ENCODE data around the gene CIT. TPM values are rescaled to one million over a fixed set of nuclear protein-coding genes. Genes with fewer than 3 reads are reported as not detected.
A peak's percentile ranks its signal among the peaks of the same experiment; 100 is the strongest.

CIT gene
- total RNA-seq, 1 experiment from 2014 or later: 20.9 TPM

- in situ Hi-C loops (cut with HindIII; ENCODE audit: low pct_unique_long_range_greater_than_20kb, low sequenced_read_pairs): no loop called here
- DNase-seq (ENCODE audit: low read depth): no peak
Measured at GRCh38 chr12:119822046-119822445, 55.1 kb downstream of the CIT start.

GRCh38 chr12:119819322-119819721 lies 57.8 kb downstream of the CIT start:
- no peak for DNase-seq (ENCODE audit: low read depth)
- in situ Hi-C loops (cut with HindIII; ENCODE audit: low pct_unique_long_range_greater_than_20kb, low sequenced_read_pairs): no loop called here

GRCh38 chr12:119817546-119818343 lies 59.4 kb downstream of the CIT start:
- DNase-seq (ENCODE audit: low read depth): no peak
- in situ Hi-C loops (cut with HindIII; ENCODE audit: low pct_unique_long_range_greater_than_20kb, low sequenced_read_pairs): no loop called here

GRCh38 chr12:119809023-119809422 lies 68.1 kb downstream of the CIT start:
- in situ Hi-C loops (cut with HindIII; ENCODE audit: low pct_unique_long_range_greater_than_20kb, low sequenced_read_pairs): no loop called here
- DNase-seq (ENCODE audit: low read depth): no peak

DNA sequence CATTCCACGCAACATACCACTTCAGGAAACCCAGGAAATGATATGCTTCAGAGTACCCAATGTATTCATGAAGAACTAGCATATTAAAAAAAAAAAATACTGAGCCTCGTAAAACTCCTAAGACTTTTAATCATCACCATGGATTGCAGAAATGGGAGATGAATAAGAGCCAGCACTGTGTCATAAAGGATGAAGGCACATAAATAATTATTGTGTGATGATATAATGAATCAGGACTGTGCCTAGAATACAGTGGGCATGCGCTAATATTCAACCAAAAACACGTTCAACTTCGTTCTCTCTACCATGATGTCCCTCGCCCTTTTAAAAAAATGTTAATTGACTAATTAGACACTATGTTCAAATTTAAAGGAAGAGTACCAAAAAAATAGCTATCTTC lies 68.7 kb downstream of the CIT start:
- no peak for DNase-seq (ENCODE audit: low read depth)
- in situ Hi-C loops (cut with HindIII; ENCODE audit: low pct_unique_long_range_greater_than_20kb, low sequenced_read_pairs): no loop called here

- in situ Hi-C loops (cut with HindIII; ENCODE audit: low pct_unique_long_range_greater_than_20kb, low sequenced_read_pairs): no loop called here
- DNase-seq (ENCODE audit: low read depth): no peak
Measured at GRCh38 chr12:119807380-119807779, 69.7 kb downstream of the CIT start.

- in situ Hi-C loops (cut with HindIII; ENCODE audit: low pct_unique_long_range_greater_than_20kb, low sequenced_read_pairs): no loop called here
- peak; percentile 68 for DNase-seq (ENCODE audit: low read depth)
Measured at GRCh38 chr12:119804011-119804641, 73.0 kb downstream of the CIT start.

GRCh38 chr12:119803381-119803791 lies 73.7 kb downstream of the CIT start:
- in situ Hi-C loops (cut with HindIII; ENCODE audit: low pct_unique_long_range_greater_than_20kb, low sequenced_read_pairs): no loop called here
- no peak for DNase-seq (ENCODE audit: low read depth)

GRCh38 chr12:119802472-119802871 lies 74.6 kb downstream of the CIT start:
- in situ Hi-C loops (cut with HindIII; ENCODE audit: low pct_unique_long_range_greater_than_20kb, low sequenced_read_pairs): no loop called here
- DNase-seq (ENCODE audit: low read depth): no peak

GRCh38 chr12:119797090-119797489 lies 80.0 kb downstream of the CIT start:
- DNase-seq (ENCODE audit: low read depth): no peak
- in situ Hi-C loops (cut with HindIII; ENCODE audit: low pct_unique_long_range_greater_than_20kb, low sequenced_read_pairs): no loop called here

GRCh38 chr12:119796292-119796691 lies 80.8 kb downstream of the CIT start:
- in situ Hi-C loops (cut with HindIII; ENCODE audit: low pct_unique_long_range_greater_than_20kb, low sequenced_read_pairs): no loop called here
- DNase-seq (ENCODE audit: low read depth): no peak

DNA sequence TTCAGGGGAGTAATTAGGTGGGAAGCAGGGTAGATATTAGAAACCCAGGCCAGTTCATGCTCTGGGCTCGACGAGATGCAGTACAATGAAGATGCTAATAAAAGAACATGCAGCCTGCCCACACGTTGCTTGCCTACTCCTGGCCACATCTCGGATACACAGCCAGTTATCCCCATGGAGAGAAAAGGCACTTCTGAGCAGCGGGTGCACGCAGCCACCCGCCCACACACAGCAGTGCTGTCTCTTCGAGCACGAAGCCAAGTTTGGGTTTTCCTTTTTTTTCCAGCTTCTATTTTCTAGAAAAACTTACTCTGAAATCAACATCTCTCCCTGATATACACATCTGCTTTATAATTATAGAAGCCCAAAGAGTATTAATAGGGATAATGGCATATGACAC lies 85.7 kb downstream of the CIT start:
- in situ Hi-C loops (cut with HindIII; ENCODE audit: low pct_unique_long_range_greater_than_20kb, low sequenced_read_pairs): no loop called here

GRCh38 chr12:119788786-119789185 lies 88.3 kb downstream of the CIT start:
- DNase-seq (ENCODE audit: low read depth): no peak
- in situ Hi-C loops (cut with HindIII; ENCODE audit: low pct_unique_long_range_greater_than_20kb, low sequenced_read_pairs): no loop called here

More for the DNA sequence above, 85.7 kb downstream of the CIT start:
- no peak for DNase-seq (ENCODE audit: low read depth)

DNA sequence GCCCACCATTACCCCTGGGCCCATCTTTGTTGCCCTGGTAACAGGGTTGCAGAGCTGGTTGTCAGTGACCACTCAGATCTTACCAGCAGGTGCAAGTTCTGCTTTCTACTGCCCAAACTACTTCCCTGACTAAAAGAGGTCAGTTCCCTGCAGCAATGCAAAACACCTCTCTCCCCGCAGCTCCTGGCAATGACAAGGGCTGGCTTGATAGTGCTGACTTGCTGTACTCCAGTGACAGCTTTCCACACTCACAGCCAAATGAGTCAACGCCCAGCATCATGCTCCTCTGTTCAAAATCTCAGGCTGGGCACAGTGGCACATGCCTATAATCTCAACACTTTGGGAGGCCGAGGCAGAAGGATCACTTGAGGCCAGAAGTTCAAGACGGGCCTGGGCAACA lies 90.6 kb downstream of the CIT start:
- in situ Hi-C loops (cut with HindIII; ENCODE audit: low pct_unique_long_range_greater_than_20kb, low sequenced_read_pairs): no loop called here
- DNase-seq (ENCODE audit: low read depth): no peak

GRCh38 chr12:119784673-119785072 lies 92.4 kb downstream of the CIT start:
- in situ Hi-C loops (cut with HindIII; ENCODE audit: low pct_unique_long_range_greater_than_20kb, low sequenced_read_pairs): no loop called here
- DNase-seq (ENCODE audit: low read depth): no peak

DNA sequence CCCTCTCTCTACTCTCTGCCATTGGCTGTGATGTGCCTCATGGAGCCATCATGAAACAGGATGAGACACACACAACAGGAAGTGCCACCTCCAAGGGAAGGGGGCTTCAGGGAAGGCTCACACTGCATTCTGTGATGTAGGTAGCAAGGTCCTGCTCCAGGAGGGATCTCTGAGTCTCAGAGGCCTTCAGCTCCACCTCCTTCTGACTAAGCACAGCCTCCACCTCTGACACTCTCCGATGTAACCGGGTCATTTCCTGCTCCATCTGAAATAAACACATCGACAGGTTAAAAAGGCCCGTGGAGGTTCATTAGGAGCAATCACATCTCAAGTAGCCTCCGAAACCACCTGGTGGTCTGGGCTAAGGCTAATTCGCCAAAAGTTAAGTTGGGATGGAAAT lies 93.3 kb downstream of the CIT start:
- in situ Hi-C loops (cut with HindIII; ENCODE audit: low pct_unique_long_range_greater_than_20kb, low sequenced_read_pairs): no loop called here
- DNase-seq (ENCODE audit: low read depth): no peak

DNA sequence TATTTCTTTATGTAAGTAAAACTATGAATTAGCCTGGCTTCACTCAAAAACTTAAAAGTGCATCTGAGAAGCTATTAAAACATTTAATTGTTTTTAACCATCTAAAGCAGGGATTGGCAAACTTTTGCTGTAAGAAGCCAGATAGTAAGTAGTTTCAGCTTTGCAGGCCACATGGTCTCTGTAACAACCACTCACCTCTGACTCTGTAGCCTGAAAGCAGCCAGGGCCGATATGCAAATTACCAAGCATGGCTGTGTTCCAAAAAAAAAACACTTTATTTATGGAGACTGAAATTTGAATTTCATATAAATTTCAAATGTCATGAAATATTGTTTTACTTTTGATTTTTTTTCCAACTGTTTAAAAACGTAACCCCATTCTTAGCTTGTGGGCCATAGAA lies 95.3 kb downstream of the CIT start:
- DNase-seq (ENCODE audit: low read depth): no peak
- in situ Hi-C loops (cut with HindIII; ENCODE audit: low pct_unique_long_range_greater_than_20kb, low sequenced_read_pairs): no loop called here

- in situ Hi-C loops (cut with HindIII; ENCODE audit: low pct_unique_long_range_greater_than_20kb, low sequenced_read_pairs): no loop called here
- peak; percentile 62 for DNase-seq (ENCODE audit: low read depth)
Measured at GRCh38 chr12:119780786-119781434, 96.2 kb downstream of the CIT start.

DNA sequence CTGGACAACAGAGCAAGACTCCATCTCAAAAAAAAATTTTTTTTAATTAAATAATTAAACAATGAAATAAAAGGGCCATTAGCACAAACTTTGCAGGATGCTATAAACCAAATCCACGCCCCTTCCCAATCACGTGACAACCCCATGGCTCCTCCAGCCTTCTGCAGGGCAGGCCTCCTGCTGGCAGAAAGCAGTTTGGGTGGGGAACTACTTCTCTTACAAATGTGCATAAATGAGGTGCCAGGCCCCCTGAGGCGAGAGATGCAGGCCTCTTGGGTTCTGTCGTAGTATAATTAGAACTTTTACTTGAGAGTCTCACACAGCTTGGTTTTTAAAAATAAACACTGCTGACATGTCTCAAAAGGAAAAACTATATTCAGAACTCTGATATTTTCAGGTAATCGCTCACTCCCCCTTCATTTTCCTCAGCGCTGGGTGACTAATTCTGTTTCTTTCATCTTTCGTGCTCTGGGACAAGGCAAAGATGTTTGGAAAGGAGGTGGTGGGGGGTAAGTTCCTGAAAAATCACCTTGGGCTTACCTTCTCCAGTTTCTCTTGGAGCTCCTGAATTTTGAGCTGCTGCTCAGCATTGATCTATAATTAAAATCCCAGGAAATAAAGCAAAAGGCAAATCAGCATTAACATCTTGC lies 101.7 kb downstream of the CIT start:
- DNase-seq (ENCODE audit: low read depth): no peak
- in situ Hi-C loops (cut with HindIII; ENCODE audit: low pct_unique_long_range_greater_than_20kb, low sequenced_read_pairs): no loop called here
